Suprapubic skin (tissue), 3 donors: ENCODE measurements around the gene CCNF.

Experiments used
- POLR2A ChIP-seq, 2 donors: fragments of 450-650 bp; IDR thresholded peaks; one replicate each; pipeline ENCODE4 v1.6.1; 2017; ENCODE audit warnings: antibody characterized with exemption in 2 of 2, mild to moderate bottlenecking in 2 of 2, moderate library complexity in 2 of 2
- TF ChIP-seq, protein P1 (sequence below), 2 donors: fragments of 200-600 bp in 1 of 2; fragments of 450-650 bp in 1 of 2; sonication (generic) in 1 of 2; IDR thresholded peaks; one replicate each; pipeline ENCODE4 v1.5.1; 2016 to 2019; ENCODE audit warnings: antibody characterized with exemption in 2 of 2, mild to moderate bottlenecking in 1 of 2, moderate library complexity in 1 of 2

- no peak for TF ChIP-seq POLR2A (IDR thresholded peaks at IDR 0.05)
- TF ChIP-seq, protein P1, sequence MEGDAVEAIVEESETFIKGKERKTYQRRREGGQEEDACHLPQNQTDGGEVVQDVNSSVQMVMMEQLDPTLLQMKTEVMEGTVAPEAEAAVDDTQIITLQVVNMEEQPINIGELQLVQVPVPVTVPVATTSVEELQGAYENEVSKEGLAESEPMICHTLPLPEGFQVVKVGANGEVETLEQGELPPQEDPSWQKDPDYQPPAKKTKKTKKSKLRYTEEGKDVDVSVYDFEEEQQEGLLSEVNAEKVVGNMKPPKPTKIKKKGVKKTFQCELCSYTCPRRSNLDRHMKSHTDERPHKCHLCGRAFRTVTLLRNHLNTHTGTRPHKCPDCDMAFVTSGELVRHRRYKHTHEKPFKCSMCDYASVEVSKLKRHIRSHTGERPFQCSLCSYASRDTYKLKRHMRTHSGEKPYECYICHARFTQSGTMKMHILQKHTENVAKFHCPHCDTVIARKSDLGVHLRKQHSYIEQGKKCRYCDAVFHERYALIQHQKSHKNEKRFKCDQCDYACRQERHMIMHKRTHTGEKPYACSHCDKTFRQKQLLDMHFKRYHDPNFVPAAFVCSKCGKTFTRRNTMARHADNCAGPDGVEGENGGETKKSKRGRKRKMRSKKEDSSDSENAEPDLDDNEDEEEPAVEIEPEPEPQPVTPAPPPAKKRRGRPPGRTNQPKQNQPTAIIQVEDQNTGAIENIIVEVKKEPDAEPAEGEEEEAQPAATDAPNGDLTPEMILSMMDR (IDR thresholded peaks at IDR 0.05) = no peak
Measured at GRCh38 chr16:2507052-2507659, 77.9 kb downstream of the CCNF start.
